GM23338 (cell line): ENCODE measurements around the gene PVALB. TPM values are rescaled to one million over a fixed set of nuclear protein-coding genes. Genes with fewer than 3 reads are reported as not detected.

Source experiments
- ATAC-seq: fragments of 200-7000 bp; cut with Tn5 transposase; 3 replicates; pipeline ENCODE4 v1.9.1; 2020
- DNase-seq: peaks from one replicate; pipeline ENCODE4 v3.0.0-alpha.2; 2015; ENCODE audit warnings: low spot score
- H2AFZ ChIP-seq: fragments of 200-600 bp; sonication (generic); 2 replicates; pipeline ENCODE4 v1.8.0; 2016; ENCODE audit warnings: antibody characterized with exemption, mild to moderate bottlenecking, moderate library complexity
- H3F3A ChIP-seq: fragments of 200-600 bp; sonication (generic); replicated peaks from 2 replicates; pipeline ENCODE4 v1.8.0; 2017; ENCODE audit warnings: antibody characterized with exemption, mixed run types, low read depth
- H3K27ac ChIP-seq: fragments of 200-600 bp; sonication (generic); 2 replicates; pipeline ENCODE4 v1.6.1; 2016; ENCODE audit warnings: low read depth
- H3K27me3 ChIP-seq: fragments of 200-600 bp; sonication (generic); 2 replicates; pipeline ENCODE4 v1.8.0; 2016; ENCODE audit warnings: mild to moderate bottlenecking, mixed run types, moderate library complexity; ENCODE audit not compliant: insufficient read depth
- H3K36me3 ChIP-seq: fragments of 200-600 bp; sonication (generic); 2 replicates; pipeline ENCODE4 v1.8.0; 2016; ENCODE audit warnings: mild to moderate bottlenecking; ENCODE audit not compliant: insufficient read depth
- H3K4me1 ChIP-seq: fragments of 200-600 bp; sonication (generic); 2 replicates; pipeline ENCODE4 v1.8.0; 2016; ENCODE audit warnings: mild to moderate bottlenecking, moderate library complexity; ENCODE audit not compliant: insufficient read depth
- H3K4me2 ChIP-seq: fragments of 200-600 bp; sonication (generic); 2 replicates; pipeline ENCODE4 v1.7.1; 2017; ENCODE audit warnings: mixed run types
- H3K4me3 ChIP-seq: fragments of 200-600 bp; sonication (generic); 2 replicates; pipeline ENCODE4 v1.6.1; 2016; ENCODE audit warnings: mixed run types
- H3K79me2 ChIP-seq: fragments of 200-600 bp; sonication (generic); replicated peaks from 2 replicates; pipeline ENCODE4 v1.8.0; 2017; ENCODE audit warnings: mild to moderate bottlenecking; ENCODE audit not compliant: insufficient read depth
- H3K9me2 ChIP-seq: fragments of 200-600 bp; sonication (generic); 2 replicates; pipeline ENCODE4 v1.8.0; 2017; ENCODE audit not compliant: insufficient read depth
- H4K20me1 ChIP-seq: fragments of 200-600 bp; sonication (generic); replicated peaks from 2 replicates; pipeline ENCODE4 v1.8.0; 2017; ENCODE audit warnings: mild to moderate bottlenecking; ENCODE audit not compliant: insufficient read depth
- H3K27ac Mint-ChIP-seq: 2 replicates; pipeline ENCODE4 v1.8.0; 2020; ENCODE audit warnings: inconsistent platforms, mild to moderate bottlenecking, moderate library complexity, mixed read lengths
- H3K27me3 Mint-ChIP-seq: 3 replicates; pipeline ENCODE4 v1.8.0; 2022; ENCODE audit warnings: low read depth, mild to moderate bottlenecking, moderate library complexity, mixed read lengths, inconsistent platforms; ENCODE audit not compliant: insufficient read depth, poor library complexity
- H3K36me3 Mint-ChIP-seq: 3 replicates; pipeline ENCODE4 v1.8.0; 2021; ENCODE audit warnings: low read depth, mild to moderate bottlenecking, inconsistent platforms, moderate library complexity, mixed read lengths
- H3K4me1 Mint-ChIP-seq: 3 replicates; pipeline ENCODE4 v1.8.0; 2020; ENCODE audit warnings: mild to moderate bottlenecking, inconsistent platforms, mixed read lengths
- H3K4me3 Mint-ChIP-seq: 3 replicates; pipeline ENCODE4 v1.8.0; 2021; ENCODE audit warnings: moderate library complexity, mild to moderate bottlenecking, inconsistent platforms, mixed read lengths
- H3K9me3 Mint-ChIP-seq: 3 replicates; pipeline ENCODE4 v1.8.0; 2020; ENCODE audit warnings: moderate library complexity, mild to moderate bottlenecking, inconsistent platforms, mixed read lengths
- CTCF ChIP-seq, 2 experiments: fragments of 200-600 bp in 1 of 2; sonication (generic) in 1 of 2; conservative IDR thresholded peaks; 2 replicates each; pipeline versions ENCODE4 v1.5.1 to v1.6.1; 2016 to 2017; ENCODE audit warnings: antibody characterized with exemption in 2 of 2, low read depth in 2 of 2, mild to moderate bottlenecking in 2 of 2, moderate library complexity in 1 of 2
- ETS1 ChIP-seq: IDR thresholded peaks from 2 replicates; pipeline ENCODE4 v1.6.1; 2016; ENCODE audit warnings: antibody characterized with exemption
- EZH2 ChIP-seq: fragments of 200-600 bp; sonication (generic); IDR thresholded peaks from one replicate; pipeline ENCODE4 v1.8.0; 2017; ENCODE audit warnings: antibody characterized with exemption, mild to moderate bottlenecking, low read depth; ENCODE audit not compliant: unreplicated experiment
- EZH2phosphoT487 ChIP-seq: fragments of 200-600 bp; sonication (generic); IDR thresholded peaks from one replicate; pipeline ENCODE4 v1.8.1; 2018; ENCODE audit warnings: antibody characterized with exemption; ENCODE audit not compliant: unreplicated experiment
- JUNB ChIP-seq: IDR thresholded peaks from one replicate; pipeline ENCODE4 v1.6.1; 2016; ENCODE audit warnings: antibody characterized with exemption; ENCODE audit not compliant: unreplicated experiment
- NANOG ChIP-seq: IDR thresholded peaks from 2 replicates; pipeline ENCODE4 v1.6.1; 2016; ENCODE audit warnings: antibody characterized with exemption, borderline replicate concordance
- POLR2AphosphoS5 ChIP-seq: IDR thresholded peaks from 2 replicates; pipeline ENCODE4 v1.6.1; 2016; ENCODE audit warnings: antibody characterized with exemption, low read depth
- STAT1 ChIP-seq: IDR thresholded peaks from one replicate; pipeline ENCODE4 v1.6.1; 2016; ENCODE audit warnings: antibody characterized with exemption; ENCODE audit not compliant: unreplicated experiment
- ZNF114 ChIP-seq: fragments of 250-450 bp; sonication (Bioruptor Pico); IDR thresholded peaks from 2 replicates; pipeline ENCODE4 v1.5.0; 2020; ENCODE audit warnings: mild to moderate bottlenecking, moderate library complexity
- ZNF462 ChIP-seq: fragments of 250-450 bp; sonication (Bioruptor Pico); IDR thresholded peaks from 2 replicates; pipeline ENCODE4 v1.5.0; 2020; ENCODE audit warnings: mild to moderate bottlenecking, moderate library complexity
- polyA plus RNA-seq: library from polyadenylated mRNA; unstranded; fragments of >200 nt; fragmentation: Nextera tagmentation; extraction: Ambion mirVana; gene quantifications from 2 replicates; pipeline ENCODE4 v1.2.1, GENCODE V29; 2016
- total RNA-seq: library from RNA; depleted of rRNA; stranded (reverse); fragments of >200 nt; shearing (Covaris generic); gene quantifications from 2 replicates; pipeline ENCODE4 v1.2.3, GENCODE V29; 2014

Gene PVALB
- total and polyA plus RNA-seq, 2 experiments from 2014 or later, result 7.9 TPM; not detected in 1

- no peaks in the 10 kb centered on the region for H3K79me2 ChIP-seq
- H3K27ac ChIP-seq, result no peak overlapping the region
- Mint-ChIP-seq H3K27ac (no peak overlapping the region), H3K9me3 (peaks cover 10% of the 10 kb centered on the region), H3K27me3 (peaks cover 7% of the 10 kb centered on the region), H3K4me1 (no peaks in the 10 kb centered on the region), H3K36me3 (no peaks in the 10 kb centered on the region; the same call in 2 of the 3 replicates), H3K4me3 (no peak overlapping the region)
- no peak overlapping the region for H3K4me2 ChIP-seq
- H4K20me1 ChIP-seq, result no peaks in the 10 kb centered on the region
- no peaks in the 10 kb centered on the region for H3K4me1 ChIP-seq
- H3K27me3 ChIP-seq, result no peaks in the 10 kb centered on the region
- TF ChIP-seq ETS1, result no peak
- TF ChIP-seq EZH2phosphoT487, result no peak
- TF ChIP-seq ZNF114, result no peak
- TF ChIP-seq POLR2AphosphoS5, result no peak
- H2AFZ ChIP-seq, result no peak overlapping the region
- no peaks in the 10 kb centered on the region for H3K36me3 ChIP-seq
- DNase-seq, result no peak
- no peak for ATAC-seq
- H3K4me3 ChIP-seq, result no peak overlapping the region
- H3K9me2 ChIP-seq, result no peaks in the 10 kb centered on the region
- H3F3A ChIP-seq, result no peaks in the 10 kb centered on the region
Measured at GRCh38 chr22:36840106-36840505, 23.3 kb upstream of the PVALB start.

DNA sequence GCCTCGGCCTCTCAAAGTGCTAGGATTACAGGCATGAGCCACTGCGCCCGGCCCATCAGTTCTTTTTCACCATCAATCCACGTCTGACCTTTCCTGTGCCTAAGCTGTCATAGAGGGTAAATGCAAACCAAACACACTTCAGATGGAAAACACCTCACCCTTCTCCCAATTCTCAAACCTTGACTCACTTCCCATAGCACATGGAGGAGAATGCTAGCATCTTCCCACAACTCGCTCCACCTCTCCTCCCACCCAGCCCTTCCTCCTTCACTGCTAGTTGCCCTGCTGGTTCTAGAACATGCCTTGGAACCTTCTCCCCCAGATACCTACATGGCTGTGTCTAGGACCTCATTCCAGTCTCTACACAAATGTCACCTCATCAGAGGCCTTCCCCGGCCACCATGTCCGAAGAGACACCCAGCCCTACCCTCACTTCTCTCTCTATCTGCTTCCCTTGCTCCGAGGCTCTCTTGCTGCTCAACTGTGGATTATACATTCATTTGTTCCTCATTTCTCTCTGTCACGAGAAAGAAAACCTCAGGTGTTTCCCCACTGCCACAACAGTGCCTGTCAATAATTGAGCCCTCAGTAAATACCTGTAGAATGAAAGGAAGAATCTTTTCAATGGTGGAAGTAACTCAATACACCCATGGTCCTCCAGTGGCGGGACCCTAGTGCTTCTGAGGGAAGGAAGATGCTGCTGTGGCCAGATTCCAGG lies 22.7 kb upstream of the PVALB start:
- H3K27me3 Mint-ChIP-seq, result peaks cover 7% of the 10 kb centered on the region
- H3K4me1 Mint-ChIP-seq, result no peaks in the 10 kb centered on the region
- Histone ChIP-seq H3K9me2 (no peaks in the 10 kb centered on the region), H3K79me2 (no peaks in the 10 kb centered on the region), H3K4me2 (no peak overlapping the region), H3K27me3 (no peaks in the 10 kb centered on the region), H3K27ac (no peak overlapping the region), H3K4me1 (no peaks in the 10 kb centered on the region), H2AFZ (no peak overlapping the region), H3F3A (no peaks in the 10 kb centered on the region), H3K4me3 (no peak overlapping the region), H4K20me1 (no peaks in the 10 kb centered on the region), H3K36me3 (no peaks in the 10 kb centered on the region)
- H3K4me3 Mint-ChIP-seq, result no peak overlapping the region
- peaks cover 10% of the 10 kb centered on the region for H3K9me3 Mint-ChIP-seq
- no peaks in the 10 kb centered on the region; the same call in 2 of the 3 replicates for H3K36me3 Mint-ChIP-seq
- DNase-seq (no peak), ATAC-seq (no peak)
- H3K27ac Mint-ChIP-seq, result no peak overlapping the region
- TF ChIP-seq CTCF (conservative IDR thresholded peaks at IDR 0.05; ENCODE audit: low read depth in 2 of 2), result no peak
- no peak for TF ChIP-seq STAT1
- TF ChIP-seq NANOG, result no peak
- no peak for TF ChIP-seq EZH2
- TF ChIP-seq ETS1, result no peak
- no peak for TF ChIP-seq JUNB
- TF ChIP-seq ZNF462 (CRISPR knock-in tag), result no peak
- TF ChIP-seq POLR2AphosphoS5, result no peak
